Muscle of leg (tissue), 11 donors: ENCODE data around the gene IGF2BP2. TPM values are rescaled to one million over a fixed set of nuclear protein-coding genes. Genes with fewer than 3 reads are reported as not detected.
"Not testable (repeated sequence)": the region's sequence is repeated elsewhere in the genome, so short reads cannot be mapped to it uniquely, and the experiment has no call there.

Experiments used
- DNase-seq: peaks from one replicate; pipeline ENCODE4 v3.0.0; 2013
- H3K27ac ChIP-seq: one replicate; pipeline ENCODE4 v1.5.1; 2013; ENCODE audit warnings: mild to moderate bottlenecking, low read length, control low read depth
- H3K27me3 ChIP-seq: one replicate; pipeline ENCODE4 v1.6.1; 2013; ENCODE audit warnings: low read length; ENCODE audit not compliant: control insufficient read depth, insufficient read depth
- H3K36me3 ChIP-seq: one replicate; pipeline ENCODE4 v1.6.1; 2013; ENCODE audit warnings: low read length; ENCODE audit not compliant: control insufficient read depth, insufficient read depth
- H3K4me1 ChIP-seq: one replicate; pipeline ENCODE4 v1.6.1; 2013; ENCODE audit warnings: low read length; ENCODE audit not compliant: control insufficient read depth, insufficient read depth
- H3K4me3 ChIP-seq: one replicate; pipeline ENCODE4 v1.5.1; 2013; ENCODE audit warnings: low read length, control low read depth
- H3K9me3 ChIP-seq: replicated peaks from 2 replicates; pipeline ENCODE4 v1.6.1; 2013; ENCODE audit warnings: low read depth, low read length; ENCODE audit not compliant: control insufficient read depth
- WGBS: methylation state at CpG from one replicate; pipeline ENCODE4 v1.1.5; 2013; ENCODE audit warnings: missing lambda C conversion rate; ENCODE audit not compliant: insufficient coverage; 5-methylcytosine and 5-hydroxymethylcytosine counted together
- polyA plus RNA-seq, 8 donors: library from polyadenylated mRNA; unstranded; fragments of 120-200 nt; gene quantifications; one replicate each; pipeline versions ENCODE4 v1.2.1 to v1.2.3, GENCODE V29; 2013; ENCODE audit warnings: inconsistent platforms in 1 of 8, low replicate concordance in 1 of 8; ENCODE audit not compliant: insufficient read length in 8 of 8, insufficient read depth in 1 of 8
- total RNA-seq: library from RNA; stranded (reverse); fragments of 120-200 nt; gene quantifications from one replicate; pipeline ENCODE4 v1.2.4, GENCODE V29; 2013

The IGF2BP2 gene
- total and polyA plus RNA-seq, 9 donors: 32.6 to 59.5 (median 46.1) TPM

- peaks cover 8% of the 10 kb centered on the region for H3K4me1 ChIP-seq
- H3K4me3 ChIP-seq: no peak overlapping the region
- no peak for DNase-seq
- H3K27ac ChIP-seq: no peak overlapping the region
- H3K9me3 ChIP-seq: peaks cover 2% of the 10 kb centered on the region
- H3K36me3 ChIP-seq: peaks cover 2% of the 10 kb centered on the region
- no CpG with 5 or more reads among the region's 3 CpGs for WGBS
- no peaks in the 10 kb centered on the region for H3K27me3 ChIP-seq
These were observed 17.3 kb downstream of the IGF2BP2 start for GRCh38 chr3:185807445-185808068.

DNA sequence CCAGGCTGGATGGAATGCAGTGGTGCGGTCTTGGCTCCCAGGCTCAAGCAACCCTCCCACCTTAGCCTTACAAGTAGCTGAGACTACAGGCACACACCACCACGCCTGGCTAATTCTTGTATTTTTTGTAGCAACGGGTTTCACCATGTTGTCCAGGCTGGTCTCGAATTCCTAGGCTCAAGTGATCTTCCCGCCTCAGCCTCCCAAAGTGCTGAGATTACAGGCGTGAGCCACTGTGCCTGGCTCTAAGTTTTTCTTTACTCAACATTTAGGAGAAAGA lies 26.1 kb downstream of the IGF2BP2 start:
- H3K9me3 ChIP-seq, H3K27ac ChIP-seq, H3K4me1 ChIP-seq, H3K36me3 ChIP-seq, H3K27me3 ChIP-seq, DNase-seq, H3K4me3 ChIP-seq: not testable (repeated sequence)
- WGBS: 93% methylated on average over 5 of the region's 6 CpGs

GRCh38 chr3:185797993-185798830 lies 26.6 kb downstream of the IGF2BP2 start:
- Histone ChIP-seq H3K4me3 (no peak overlapping the region), H3K36me3 (no peaks in the 10 kb centered on the region), H3K9me3 (no peaks in the 10 kb centered on the region), H3K27ac (no peak overlapping the region), H3K4me1 (peaks cover under 1% of the 10 kb centered on the region), H3K27me3 (no peaks in the 10 kb centered on the region)
- DNase-seq: no peak
- WGBS: 63% methylated on average over 2 of the region's 8 CpGs

GRCh38 chr3:185797108-185797881 lies 27.5 kb downstream of the IGF2BP2 start:
- no peaks in the 10 kb centered on the region for H3K27me3 ChIP-seq
- no peak for DNase-seq
- no peaks in the 10 kb centered on the region for H3K36me3 ChIP-seq
- 76% methylated on average over 5 of the region's 8 CpGs for WGBS
- H3K9me3 ChIP-seq: no peaks in the 10 kb centered on the region
- no peak overlapping the region for H3K4me3 ChIP-seq
- H3K27ac ChIP-seq: no peak overlapping the region
- H3K4me1 ChIP-seq: peaks cover 3% of the 10 kb centered on the region

GRCh38 chr3:185796431-185797107 lies 28.3 kb downstream of the IGF2BP2 start:
- DNase-seq: peak; percentile 48

DNA sequence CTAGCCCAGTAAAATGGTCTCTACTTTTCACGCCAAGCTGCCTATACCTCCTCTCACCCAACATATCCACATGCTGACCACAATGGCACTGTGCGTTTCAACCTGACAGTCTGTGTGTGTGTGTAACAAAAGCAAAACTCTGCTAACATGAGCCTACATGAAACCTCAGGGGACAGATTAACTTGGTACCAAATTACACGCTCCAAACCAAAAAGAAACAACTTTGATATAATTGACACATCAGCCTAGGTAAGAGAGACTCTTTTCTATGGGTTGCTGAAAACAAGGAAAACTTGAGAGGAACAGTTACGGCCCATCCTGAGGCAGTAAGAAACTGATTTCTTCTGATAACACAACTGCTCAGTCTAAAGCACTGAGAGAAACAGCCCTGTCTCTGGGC lies 31.5 kb downstream of the IGF2BP2 start:
- no peaks in the 10 kb centered on the region for H3K9me3 ChIP-seq
- no CpG with 5 or more reads among the region's 4 CpGs for WGBS
- no peaks in the 10 kb centered on the region for H3K27me3 ChIP-seq
- H3K4me3 ChIP-seq: no peak overlapping the region
- no peak overlapping the region for H3K27ac ChIP-seq
- no peak for DNase-seq
- H3K4me1 ChIP-seq: peaks cover 3% of the 10 kb centered on the region
- H3K36me3 ChIP-seq: no peaks in the 10 kb centered on the region

More at GRCh38 chr3:185796431-185797107, 28.3 kb downstream of the IGF2BP2 start:
- no peaks in the 10 kb centered on the region for H3K9me3 ChIP-seq
- H3K27ac ChIP-seq: no peak overlapping the region
- H3K27me3 ChIP-seq: no peaks in the 10 kb centered on the region
- no peaks in the 10 kb centered on the region for H3K36me3 ChIP-seq
- H3K4me3 ChIP-seq: no peak overlapping the region
- H3K4me1 ChIP-seq: peaks cover 3% of the 10 kb centered on the region
- 60% methylated on average over 2 of the region's 7 CpGs for WGBS

DNA sequence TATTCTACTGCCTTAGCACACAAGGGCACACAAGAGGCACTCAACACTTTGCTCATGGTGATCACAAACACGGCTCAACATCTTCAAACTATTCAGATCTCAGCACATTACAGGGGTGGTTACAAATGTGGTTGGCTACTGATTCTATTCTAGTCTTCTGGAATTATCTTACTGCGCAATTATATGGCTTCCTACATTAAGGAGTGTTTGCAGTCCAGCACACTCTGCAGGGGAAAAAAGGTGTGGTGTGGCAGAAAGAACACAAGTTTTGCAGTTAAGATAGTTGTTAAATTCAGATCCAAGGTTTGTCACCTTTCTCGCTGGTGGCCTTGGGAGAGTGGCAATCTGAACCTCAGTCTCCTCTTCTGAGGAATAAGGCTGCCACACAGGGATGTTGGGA lies 31.9 kb downstream of the IGF2BP2 start:
- WGBS: no CpG with 5 or more reads among the region's 3 CpGs
- Histone ChIP-seq H3K27ac (no peak overlapping the region), H3K27me3 (no peaks in the 10 kb centered on the region), H3K36me3 (no peaks in the 10 kb centered on the region), H3K4me1 (peaks cover 3% of the 10 kb centered on the region), H3K9me3 (no peaks in the 10 kb centered on the region), H3K4me3 (no peak overlapping the region)
- DNase-seq: no peak

DNA sequence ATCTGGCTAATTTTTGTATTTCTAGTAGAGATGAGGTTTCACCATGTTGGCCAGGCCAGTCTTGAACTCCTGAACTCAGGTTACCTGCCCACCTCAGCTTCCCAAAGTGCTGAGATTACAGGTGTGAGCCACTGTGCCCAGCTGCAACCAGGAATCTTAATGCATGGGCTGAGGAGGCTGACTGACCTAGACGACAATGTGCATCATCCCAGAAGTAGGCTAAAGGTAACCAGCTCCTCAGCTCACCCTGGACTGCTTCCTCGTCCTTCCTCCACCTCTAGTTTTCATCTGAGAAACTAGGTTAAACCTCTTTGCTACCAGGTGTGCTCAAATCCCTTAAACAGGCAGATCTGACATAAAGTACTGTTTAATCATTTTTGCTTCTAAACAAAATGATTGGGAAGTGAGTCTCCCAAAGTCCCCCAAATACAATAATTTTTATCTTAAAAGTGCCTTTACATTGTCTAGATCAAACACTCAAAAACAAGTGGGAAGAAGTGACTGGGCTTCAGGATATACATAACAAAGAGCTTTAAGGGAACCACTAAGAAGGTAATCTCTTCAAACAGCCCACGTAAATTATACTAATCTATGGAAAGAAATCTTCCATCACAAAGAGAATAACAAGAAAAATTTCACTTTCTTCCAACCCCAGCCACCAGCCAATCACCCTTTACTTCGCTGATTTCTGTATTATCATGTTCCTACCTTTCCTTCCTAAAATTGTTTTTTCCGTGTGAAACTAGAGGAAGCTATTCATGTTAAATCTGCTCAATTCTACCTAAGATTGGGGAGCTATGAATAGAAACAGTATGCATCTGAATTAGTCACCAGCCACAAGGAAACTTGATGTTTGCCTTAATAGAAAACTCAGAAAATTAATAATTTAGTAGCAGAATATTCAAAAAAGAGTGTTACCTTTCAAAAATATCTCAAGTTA lies 34.7 kb downstream of the IGF2BP2 start:
- WGBS: no CpG with 5 or more reads among the region's 5 CpGs
- Histone ChIP-seq H3K27me3 (no peaks in the 10 kb centered on the region), H3K4me1 (peaks cover 3% of the 10 kb centered on the region), H3K9me3 (no peaks in the 10 kb centered on the region), H3K36me3 (no peaks in the 10 kb centered on the region), H3K27ac (no peak overlapping the region), H3K4me3 (no peak overlapping the region)
- no peak for DNase-seq

DNA sequence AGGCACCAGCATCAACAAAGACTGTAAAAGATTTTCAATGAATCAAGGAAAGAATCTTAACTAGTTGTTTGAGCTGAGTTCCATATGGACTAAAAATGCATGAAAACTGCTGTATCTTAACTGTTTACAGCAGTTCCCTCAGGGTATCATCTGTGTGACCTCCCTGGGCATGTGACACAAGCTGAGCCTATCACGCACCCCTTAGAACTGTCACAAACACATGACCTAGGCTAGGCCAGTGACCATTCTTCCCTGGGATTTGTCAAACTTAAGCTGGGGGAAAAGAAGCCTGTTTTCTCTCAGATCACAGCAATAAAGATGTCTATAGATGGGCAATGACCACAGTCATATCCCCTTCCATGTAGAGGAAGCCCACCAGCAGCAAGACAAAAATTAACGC lies 35.7 kb downstream of the IGF2BP2 start:
- WGBS: 100% methylated on average over 1 of the region's 2 CpGs
- H3K9me3 ChIP-seq: no peaks in the 10 kb centered on the region
- peaks cover 3% of the 10 kb centered on the region for H3K4me1 ChIP-seq
- no peak overlapping the region for H3K27ac ChIP-seq
- peaks cover 4% of the 10 kb centered on the region for H3K36me3 ChIP-seq
- no peak for DNase-seq
- no peak overlapping the region for H3K4me3 ChIP-seq
- H3K27me3 ChIP-seq: no peaks in the 10 kb centered on the region
